Adrenal gland (tissue), 5 donors: ENCODE results near the gene EXOC3L4.

Experiments used
- CTCF ChIP-seq, 6 experiments: fragments of 450-650 bp in 4 of 6; fragments of 200-600 bp in 2 of 6; sonication (generic) in 1 of 6; IDR thresholded peaks; 1 replicate in 5 of 6; 2 replicates in 1 of 6; pipeline versions ENCODE4 v1.5.1 to v1.8.0; 2016 to 2021; ENCODE audit warnings: antibody characterized with exemption in 6 of 6, mild to moderate bottlenecking in 2 of 6, moderate library complexity in 1 of 6
- POLR2A ChIP-seq, 2 donors: fragments of 450-650 bp; IDR thresholded peaks; one replicate each; pipeline ENCODE4 v1.6.1; 2017; ENCODE audit warnings: antibody characterized with exemption in 2 of 2, mild to moderate bottlenecking in 2 of 2, moderate library complexity in 1 of 2
- donor health status: DM: no; HTN: no; CAD: no.

GRCh38 chr14:103091883-103092222, 2.7 kb upstream of the EXOC3L4 start:
- no peak for TF ChIP-seq CTCF (IDR thresholded peaks at IDR 0.05)
- no peak for TF ChIP-seq POLR2A (IDR thresholded peaks at IDR 0.05)
